MM.1S (cell line): Measurements from ENCODE around the gene INPP5J.

Experiments used
- CTCF ChIP-seq: fragments of 300-600 bp; sonication (generic); IDR thresholded peaks from 2 replicates; pipeline ENCODE4 v1.5.1; 2016; ENCODE audit warnings: antibody characterized with exemption, low read length, mixed read lengths
- EZH2 ChIP-seq: fragments of 300-600 bp; sonication (generic); optimal IDR thresholded peaks from 2 replicates; pipeline ENCODE3; 2017; ENCODE audit warnings: low read depth, mild to moderate bottlenecking, antibody characterized with exemption, low read length, mixed read lengths
- EZH2phosphoT487 ChIP-seq: fragments of 300-600 bp; sonication (generic); IDR thresholded peaks from 2 replicates; pipeline ENCODE4 v1.6.1; 2018; ENCODE audit warnings: antibody characterized with exemption, low read length

- TF ChIP-seq CTCF: peak; percentile 84
- TF ChIP-seq EZH2: no peak
- TF ChIP-seq EZH2phosphoT487: no peak
Observed at GRCh38 chr22:31148953-31149627, 26.3 kb downstream of the INPP5J start.
